Ovary (tissue), 9 donors: Measurements from ENCODE around the gene PCBP4. TPM values are rescaled to one million over a fixed set of nuclear protein-coding genes. Genes with fewer than 3 reads are reported as not detected.

Experiments
- DNase-seq, 5 donors: peaks; one replicate each; pipeline ENCODE4 v3.0.0-alpha.2; 2019 to 2020
- H3K27ac ChIP-seq, 2 donors: fragments of 200-600 bp; one replicate each; pipeline versions ENCODE4 v1.5.1 to v1.8.0; 2019 to 2022
- H3K27me3 ChIP-seq: fragments of 200-600 bp; one replicate; pipeline ENCODE4 v1.8.0; 2022
- H3K36me3 ChIP-seq: fragments of 200-600 bp; sonication (generic); one replicate; pipeline ENCODE4 v1.5.1; 2019
- H3K4me1 ChIP-seq: one replicate; pipeline ENCODE4 v1.8.1; 2013; ENCODE audit warnings: mild to moderate bottlenecking, moderate library complexity; ENCODE audit not compliant: insufficient read depth
- H3K4me3 ChIP-seq: fragments of 200-600 bp; sonication (generic); one replicate; pipeline ENCODE4 v1.5.1; 2017
- H3K9me3 ChIP-seq, 2 donors: fragments of 200-600 bp in 1 of 2; sonication (generic) in 1 of 2; one replicate each; pipeline versions ENCODE4 v1.5.1 to v1.8.1; 2013 to 2019; ENCODE audit warnings: mild to moderate bottlenecking in 1 of 2, moderate library complexity in 1 of 2
- EP300 ChIP-seq: sonication (generic); formaldehyde crosslinking; IDR thresholded peaks from one replicate; pipeline ENCODE4 v1.6.1; 2017; ENCODE audit warnings: antibody characterized with exemption
- POLR2A ChIP-seq: fragments of 450-650 bp; IDR thresholded peaks from one replicate; pipeline ENCODE4 v1.6.1; 2017; ENCODE audit warnings: antibody characterized with exemption, mild to moderate bottlenecking, moderate library complexity
- WGBS, 3 donors: extraction: QIAGEN DNeasy Blood & Tissue Kit in 1 of 3; methylation state at CpG; one replicate each; pipeline versions ENCODE4 v1.1.5 to v1.1.7; 2013 to 2017; 5-methylcytosine and 5-hydroxymethylcytosine counted together
- intact Hi-C, 4 donors: fragments of 100-400 bp; cut with DNase I; formaldehyde crosslinking; loops; one replicate each; pipeline versions ENCODE4 v1.11.0 to v1.15.1; 2022 to 2023
- polyA plus RNA-seq, 2 donors: library from polyadenylated mRNA; stranded (reverse); fragments of 200-250 nt in 1 of 2; fragments of 350-450 nt in 1 of 2; fragmentation: Illumina TruSeq in 1 of 2; extraction: RNeasy Lipid Tissue Mini Kit (QIAGEN cat#74804) in 1 of 2; gene quantifications; one replicate each; pipeline ENCODE4 v1.2.3, GENCODE V29; 2013 to 2014
- total RNA-seq, 7 donors: library from RNA; depleted of rRNA in 2 of 7; stranded (reverse); fragments of >200 nt in 2 of 7; fragmentation: NEBNext Ultra II Directional in 3 of 7; extraction: Animal tissue kit (Norgen Biotek cat#: 25700) in 3 of 7; gene quantifications; one replicate each; pipeline versions ENCODE4 v1.1.0 to v1.2.4, GENCODE V29; 2016 to 2023
- TF ChIP-seq, protein P1 (sequence below), 3 donors: fragments of 450-650 bp in 2 of 3; fragments of 200-600 bp in 1 of 3; IDR thresholded peaks; one replicate each; pipeline versions ENCODE4 v1.5.1 to v1.8.0; 2016 to 2022; ENCODE audit warnings: antibody characterized with exemption in 3 of 3, mild to moderate bottlenecking in 1 of 3
- donor health status: DM: no; HTN: no; CAD: no; lungs with moderate emphysema.
- donor health status: DM: no; HTN: no; CAD: no.
- donor health status: Bipolar disorder and iron deficiency.
- donor health status: DM: yes; HTN: yes; CAD: no.
- donor health status: DM: no; HTN: no; CAD: no.
- donor health status: DM: yes; HTN: yes; CAD: no.

The PCBP4 gene
- total and polyA plus RNA-seq, 9 donors = 4.5 to 83.3 (median 44.0) TPM

GRCh38 chr3:52013802-52014598, 46.7 kb upstream of the PCBP4 start:
- WGBS, 3 donors = 79 to 93% (median 82%) methylated on average over 6 of the region's 6 CpGs
- Histone ChIP-seq H3K27me3 (no peaks in the 10 kb centered on the region), H3K4me3 (no peak overlapping the region), H3K9me3 (no peaks in the 10 kb centered on the region), H3K36me3 (no peaks in the 10 kb centered on the region), H3K27ac (no peak overlapping the region), H3K4me1 (no peaks in the 10 kb centered on the region)
- DNase-seq = no peak
- TF ChIP-seq, protein P1, sequence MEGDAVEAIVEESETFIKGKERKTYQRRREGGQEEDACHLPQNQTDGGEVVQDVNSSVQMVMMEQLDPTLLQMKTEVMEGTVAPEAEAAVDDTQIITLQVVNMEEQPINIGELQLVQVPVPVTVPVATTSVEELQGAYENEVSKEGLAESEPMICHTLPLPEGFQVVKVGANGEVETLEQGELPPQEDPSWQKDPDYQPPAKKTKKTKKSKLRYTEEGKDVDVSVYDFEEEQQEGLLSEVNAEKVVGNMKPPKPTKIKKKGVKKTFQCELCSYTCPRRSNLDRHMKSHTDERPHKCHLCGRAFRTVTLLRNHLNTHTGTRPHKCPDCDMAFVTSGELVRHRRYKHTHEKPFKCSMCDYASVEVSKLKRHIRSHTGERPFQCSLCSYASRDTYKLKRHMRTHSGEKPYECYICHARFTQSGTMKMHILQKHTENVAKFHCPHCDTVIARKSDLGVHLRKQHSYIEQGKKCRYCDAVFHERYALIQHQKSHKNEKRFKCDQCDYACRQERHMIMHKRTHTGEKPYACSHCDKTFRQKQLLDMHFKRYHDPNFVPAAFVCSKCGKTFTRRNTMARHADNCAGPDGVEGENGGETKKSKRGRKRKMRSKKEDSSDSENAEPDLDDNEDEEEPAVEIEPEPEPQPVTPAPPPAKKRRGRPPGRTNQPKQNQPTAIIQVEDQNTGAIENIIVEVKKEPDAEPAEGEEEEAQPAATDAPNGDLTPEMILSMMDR (IDR thresholded peaks at IDR 0.05) = no peak
- no peak for TF ChIP-seq POLR2A
- no peak for TF ChIP-seq EP300
- intact Hi-C loops = no loop called here

DNA sequence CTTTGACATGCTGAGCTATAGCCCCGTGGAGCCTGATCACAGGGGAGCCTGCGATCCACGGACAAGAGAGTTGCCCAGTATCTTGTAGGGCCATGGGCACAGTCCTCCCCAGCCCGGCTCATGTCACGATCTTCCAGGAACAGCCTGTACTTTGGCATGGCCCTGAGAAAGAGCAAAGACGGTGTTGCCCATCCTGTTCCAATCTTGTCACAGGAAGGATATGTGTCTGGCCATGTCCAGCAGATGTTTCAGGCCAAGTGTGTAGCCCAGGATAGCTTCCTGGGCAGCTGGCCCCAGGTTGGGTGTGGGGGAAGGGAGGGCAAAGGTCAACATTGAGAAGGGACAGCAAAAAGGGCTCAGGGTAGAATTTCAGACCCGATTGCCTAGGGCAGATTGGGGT, 45.4 kb upstream of the PCBP4 start:
- H3K27me3 ChIP-seq = no peaks in the 10 kb centered on the region
- H3K4me3 ChIP-seq = no peak overlapping the region
- no peak for DNase-seq
- H3K27ac ChIP-seq = no peak overlapping the region
- 63 to 85% (median 69%) methylated on average over 7 of the region's 7 CpGs for WGBS, 3 donors
- H3K4me1 ChIP-seq = no peaks in the 10 kb centered on the region
- no peaks in the 10 kb centered on the region for H3K36me3 ChIP-seq
- H3K9me3 ChIP-seq = no peaks in the 10 kb centered on the region
- TF ChIP-seq, protein P1 (IDR thresholded peaks at IDR 0.05) = no peak
- no peak for TF ChIP-seq EP300
- TF ChIP-seq POLR2A = no peak
- intact Hi-C loops = no loop called here

GRCh38 chr3:52010431-52010830, 43.2 kb upstream of the PCBP4 start:
- intact Hi-C loops = no loop called here
- TF ChIP-seq EP300 = no peak
- TF ChIP-seq, protein P1 (IDR thresholded peaks at IDR 0.05) = no peak
- no peak for TF ChIP-seq POLR2A
- Histone ChIP-seq H3K27ac (no peak overlapping the region), H3K27me3 (no peaks in the 10 kb centered on the region), H3K4me1 (peaks cover 8% of the 10 kb centered on the region), H3K9me3 (no peaks in the 10 kb centered on the region), H3K4me3 (no peak overlapping the region), H3K36me3 (no peaks in the 10 kb centered on the region)
- DNase-seq = no peak

- WGBS, 3 donors = 34 to 70% (median 65%) methylated on average over 4 of the region's 4 CpGs
- Histone ChIP-seq H3K27me3 (no peaks in the 10 kb centered on the region), H3K9me3 (no peaks in the 10 kb centered on the region), H3K36me3 (no peaks in the 10 kb centered on the region), H3K4me3 (no peak overlapping the region), H3K27ac (no peak overlapping the region), H3K4me1 (peaks cover 12% of the 10 kb centered on the region)
- intact Hi-C loops = loop anchor here in 1 of 4 donors (5.0 kb wide), 1 partner anchor 40 kb away; no protein-coding TSS in a partner anchor
- DNase-seq = no peak
- TF ChIP-seq, protein P1 (IDR thresholded peaks at IDR 0.05) = no peak
- TF ChIP-seq EP300 (no peak), POLR2A (no peak)
Observed at GRCh38 chr3:52007291-52007690, 40.0 kb upstream of the PCBP4 start.
